Parathyroid adenoma (tissue), 2 donors: ENCODE measurements around the gene KPNA4.

Source experiments
- H2AFZ ChIP-seq: fragments of 300-600 bp; sonication (generic); one replicate; pipeline ENCODE4 v1.7.0; 2017; ENCODE audit warnings: antibody characterized with exemption, mild to moderate bottlenecking
- H3K27ac ChIP-seq: fragments of 300-600 bp; sonication (generic); one replicate; pipeline ENCODE4 v1.7.0; 2017
- H3K27me3 ChIP-seq: fragments of 300-600 bp; sonication (generic); one replicate; pipeline ENCODE4 v1.7.0; 2017; ENCODE audit warnings: low read length; ENCODE audit not compliant: control insufficient read depth, insufficient read depth
- H3K36me3 ChIP-seq: fragments of 300-600 bp; sonication (generic); one replicate; pipeline ENCODE4 v1.7.0; 2017; ENCODE audit warnings: low read length; ENCODE audit not compliant: control insufficient read depth, insufficient read depth
- H3K4me1 ChIP-seq: fragments of 300-600 bp; sonication (generic); one replicate; pipeline ENCODE4 v1.7.0; 2017; ENCODE audit warnings: control low read depth
- H3K4me2 ChIP-seq: fragments of 300-600 bp; sonication (generic); one replicate; pipeline ENCODE4 v1.7.0; 2017; ENCODE audit warnings: low read length
- H3K4me3 ChIP-seq: fragments of 300-600 bp; sonication (generic); one replicate; pipeline ENCODE4 v1.7.0; 2017; ENCODE audit warnings: low read depth, low read length
- H3K79me2 ChIP-seq: fragments of 300-600 bp; sonication (generic); one replicate; pipeline ENCODE4 v1.7.0; 2017; ENCODE audit warnings: control low read depth
- H3K9ac ChIP-seq: fragments of 300-600 bp; sonication (generic); one replicate; pipeline ENCODE4 v1.7.0; 2017; ENCODE audit warnings: mild to moderate bottlenecking
- H3K9me3 ChIP-seq: fragments of 300-600 bp; sonication (generic); one replicate; pipeline ENCODE4 v1.7.0; 2017; ENCODE audit warnings: low read length; ENCODE audit not compliant: control insufficient read depth
- TF ChIP-seq, protein P1 (sequence below): fragments of 300-600 bp; sonication (generic); IDR thresholded peaks from one replicate; pipeline ENCODE4 v1.7.0; 2017; ENCODE audit warnings: antibody characterized with exemption, mild to moderate bottlenecking
- donor health status: primary hyperparathyroidism.

The KPNA4 gene

DNA sequence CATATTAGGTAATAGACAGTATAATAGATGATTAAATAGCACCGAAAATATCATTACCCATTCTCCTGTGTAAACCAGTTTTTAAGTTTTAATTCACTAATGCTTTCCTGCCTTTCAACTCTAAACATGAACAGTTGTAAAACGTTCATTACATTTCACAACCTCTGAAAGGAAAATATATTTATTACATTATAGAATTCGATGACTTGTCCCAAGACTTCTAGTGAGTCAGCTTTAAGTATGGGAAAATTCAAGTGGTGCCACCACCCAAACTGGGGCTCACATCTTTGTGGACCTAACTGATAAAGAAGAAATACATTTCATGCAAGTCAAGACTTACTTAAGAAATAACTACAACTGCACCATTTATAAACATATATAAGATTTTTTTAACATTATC is 117.8 kb downstream of the KPNA4 start:
- TF ChIP-seq, protein P1, sequence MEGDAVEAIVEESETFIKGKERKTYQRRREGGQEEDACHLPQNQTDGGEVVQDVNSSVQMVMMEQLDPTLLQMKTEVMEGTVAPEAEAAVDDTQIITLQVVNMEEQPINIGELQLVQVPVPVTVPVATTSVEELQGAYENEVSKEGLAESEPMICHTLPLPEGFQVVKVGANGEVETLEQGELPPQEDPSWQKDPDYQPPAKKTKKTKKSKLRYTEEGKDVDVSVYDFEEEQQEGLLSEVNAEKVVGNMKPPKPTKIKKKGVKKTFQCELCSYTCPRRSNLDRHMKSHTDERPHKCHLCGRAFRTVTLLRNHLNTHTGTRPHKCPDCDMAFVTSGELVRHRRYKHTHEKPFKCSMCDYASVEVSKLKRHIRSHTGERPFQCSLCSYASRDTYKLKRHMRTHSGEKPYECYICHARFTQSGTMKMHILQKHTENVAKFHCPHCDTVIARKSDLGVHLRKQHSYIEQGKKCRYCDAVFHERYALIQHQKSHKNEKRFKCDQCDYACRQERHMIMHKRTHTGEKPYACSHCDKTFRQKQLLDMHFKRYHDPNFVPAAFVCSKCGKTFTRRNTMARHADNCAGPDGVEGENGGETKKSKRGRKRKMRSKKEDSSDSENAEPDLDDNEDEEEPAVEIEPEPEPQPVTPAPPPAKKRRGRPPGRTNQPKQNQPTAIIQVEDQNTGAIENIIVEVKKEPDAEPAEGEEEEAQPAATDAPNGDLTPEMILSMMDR = no peak
- Histone ChIP-seq H3K36me3 (no peaks in the 10 kb centered on the region), H3K9ac (no peak overlapping the region), H2AFZ (no peak overlapping the region), H3K9me3 (no peaks in the 10 kb centered on the region), H3K79me2 (no peaks in the 10 kb centered on the region), H3K4me2 (no peak overlapping the region), H3K27ac (no peak overlapping the region), H3K4me1 (peaks cover 2% of the 10 kb centered on the region), H3K4me3 (no peak overlapping the region), H3K27me3 (no peaks in the 10 kb centered on the region)

DNA sequence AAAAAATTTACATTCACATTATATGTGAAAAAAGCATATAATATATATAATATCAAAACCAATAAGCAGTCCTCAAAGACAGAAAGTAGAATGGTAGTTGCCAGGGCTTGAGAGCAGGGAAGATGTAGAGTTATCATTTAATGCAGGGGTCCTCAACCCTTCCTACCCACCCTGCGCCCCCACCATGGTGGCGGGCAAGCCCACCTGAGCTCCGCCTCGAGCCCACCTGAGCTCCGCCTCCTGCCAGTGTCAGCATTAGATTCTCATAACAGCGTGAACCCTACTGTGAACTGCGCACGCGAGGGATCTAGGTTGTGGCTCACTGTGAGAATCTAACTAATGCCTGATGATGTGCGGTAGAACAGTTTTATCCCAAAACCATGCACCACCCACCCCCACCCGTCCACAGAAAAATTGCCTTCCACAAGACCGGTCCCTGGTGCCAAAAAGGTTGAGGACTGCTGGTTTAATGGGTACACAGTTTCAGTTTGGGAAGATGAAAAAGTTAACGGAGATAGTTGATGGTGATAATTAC is 118.8 kb downstream of the KPNA4 start:
- no peak overlapping the region for H2AFZ ChIP-seq
- no peaks in the 10 kb centered on the region for H3K27me3 ChIP-seq
- H3K4me2 ChIP-seq = no peak overlapping the region
- H3K4me1 ChIP-seq = peaks cover 2% of the 10 kb centered on the region
- H3K9ac ChIP-seq = no peak overlapping the region
- no peaks in the 10 kb centered on the region for H3K79me2 ChIP-seq
- no peak overlapping the region for H3K27ac ChIP-seq
- TF ChIP-seq, protein P1 = no peak
- H3K36me3 ChIP-seq = no peaks in the 10 kb centered on the region
- H3K4me3 ChIP-seq = no peak overlapping the region
- no peaks in the 10 kb centered on the region for H3K9me3 ChIP-seq

DNA sequence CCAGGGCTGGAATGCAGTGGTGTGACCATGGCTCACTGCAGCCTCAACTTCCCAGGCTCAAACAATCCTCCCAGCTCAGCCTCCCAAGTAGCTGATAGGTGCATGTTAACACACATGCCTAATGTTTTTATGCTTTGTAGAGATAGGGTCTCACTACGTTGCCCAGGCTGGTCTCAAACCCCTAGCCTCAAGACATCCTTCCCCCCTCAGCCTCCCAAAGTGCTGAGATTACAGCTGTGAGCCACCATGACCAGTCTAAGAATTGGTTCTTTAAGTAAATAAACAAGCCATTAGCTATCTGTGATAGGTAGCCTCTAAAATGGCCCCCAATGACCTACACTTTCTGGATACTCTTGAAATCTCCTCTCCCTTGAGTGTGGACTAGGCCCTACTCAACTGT is 119.5 kb downstream of the KPNA4 start:
- Histone ChIP-seq H3K36me3 (no peaks in the 10 kb centered on the region), H3K79me2 (no peaks in the 10 kb centered on the region), H3K9me3 (no peaks in the 10 kb centered on the region), H3K9ac (no peak overlapping the region), H3K4me2 (no peak overlapping the region), H3K4me1 (peaks cover 2% of the 10 kb centered on the region), H3K27me3 (no peaks in the 10 kb centered on the region), H3K4me3 (no peak overlapping the region), H3K27ac (no peak overlapping the region), H2AFZ (no peak overlapping the region)
- TF ChIP-seq, protein P1 = no peak
